Mesenchymal stem cell (in vitro differentiated cells and primary cell): ENCODE results near the gene CDC42BPA.
"Not testable (repeated sequence)": the region's sequence is repeated elsewhere in the genome, so short reads cannot be mapped to it uniquely, and the experiment has no call there.

Experiments used
- DNase-seq: peaks from one replicate; pipeline ENCODE4 v3.0.0-alpha.2; 2013
- H2AFZ ChIP-seq: one replicate; pipeline ENCODE4 v1.6.1; 2013; ENCODE audit warnings: low read depth, mild to moderate bottlenecking, control low read depth, inconsistent platforms, low read length, moderate library complexity
- H2AK5ac ChIP-seq: 2 replicates; pipeline ENCODE4 v1.6.1; 2013; ENCODE audit warnings: low read length, moderate library complexity, mild to moderate bottlenecking, inconsistent platforms; ENCODE audit not compliant: severe bottlenecking
- H2BK120ac ChIP-seq: one replicate; pipeline ENCODE4 v1.6.1; 2013; ENCODE audit warnings: low read depth, mild to moderate bottlenecking, inconsistent platforms, low read length, moderate library complexity
- H2BK12ac ChIP-seq, 2 experiments: one replicate each; pipeline ENCODE4 v1.6.1; 2013; ENCODE audit warnings: inconsistent platforms in 2 of 2, low read length in 2 of 2, mild to moderate bottlenecking in 2 of 2, moderate library complexity in 2 of 2, control low read depth in 1 of 2
- H2BK15ac ChIP-seq: one replicate; pipeline ENCODE4 v1.6.1; 2013; ENCODE audit warnings: mild to moderate bottlenecking, low read depth, inconsistent platforms; ENCODE audit not compliant: poor library complexity, severe bottlenecking
- H2BK5ac ChIP-seq: 2 replicates; pipeline ENCODE4 v1.6.1; 2013; ENCODE audit warnings: low read depth, mild to moderate bottlenecking, low read length, control low read depth, inconsistent platforms; ENCODE audit not compliant: poor library complexity, severe bottlenecking
- H3K14ac ChIP-seq, 2 experiments: one replicate each; pipeline ENCODE4 v1.6.1; 2013; ENCODE audit warnings: inconsistent platforms in 2 of 2, low read length in 2 of 2, control low read depth in 1 of 2, mild to moderate bottlenecking in 1 of 2, moderate library complexity in 1 of 2
- H3K18ac ChIP-seq, 2 experiments: one replicate each; pipeline ENCODE4 v1.6.1; 2013; ENCODE audit warnings: inconsistent platforms in 2 of 2, low read length in 2 of 2, control low read depth in 1 of 2, low read depth in 1 of 2, mild to moderate bottlenecking in 1 of 2
- H3K23ac ChIP-seq, 2 experiments: one replicate each; pipeline ENCODE4 v1.6.1; 2013; ENCODE audit warnings: inconsistent platforms in 2 of 2, low read length in 2 of 2, mild to moderate bottlenecking in 2 of 2, moderate library complexity in 2 of 2, control low read depth in 1 of 2
- H3K27ac ChIP-seq: 2 replicates; pipeline ENCODE4 v1.5.1; 2013; ENCODE audit warnings: mild to moderate bottlenecking, moderate library complexity, low read length, control low read depth, inconsistent platforms; ENCODE audit not compliant: poor library complexity, severe bottlenecking
- H3K27me3 ChIP-seq, 2 experiments: 2 replicates each; pipeline versions ENCODE4 v1.6.1 to v1.7.0; 2013; ENCODE audit warnings: low read length in 2 of 2, mild to moderate bottlenecking in 2 of 2, moderate library complexity in 2 of 2, control low read depth in 1 of 2, inconsistent platforms in 1 of 2; ENCODE audit not compliant: control insufficient read depth in 1 of 2, insufficient read depth in 1 of 2
- H3K36me3 ChIP-seq, 2 experiments: 2 replicates each; pipeline versions ENCODE4 v1.6.1 to v1.7.0; 2013; ENCODE audit warnings: low read length in 2 of 2, control low read depth in 1 of 2, inconsistent platforms in 1 of 2, low read depth in 1 of 2, mild to moderate bottlenecking in 1 of 2; ENCODE audit not compliant: insufficient read depth in 2 of 2, control insufficient read depth in 1 of 2
- H3K4ac ChIP-seq, 2 experiments: one replicate each; pipeline ENCODE4 v1.6.1; 2013; ENCODE audit warnings: inconsistent platforms in 2 of 2, low read length in 2 of 2, mild to moderate bottlenecking in 2 of 2, moderate library complexity in 2 of 2, control low read depth in 1 of 2, low read depth in 1 of 2
- H3K4me1 ChIP-seq: 2 replicates; pipeline ENCODE4 v1.6.1; 2013; ENCODE audit warnings: low read depth, low read length, control low read depth; ENCODE audit not compliant: control insufficient read depth, insufficient read depth
- H3K4me2 ChIP-seq: 2 replicates; pipeline ENCODE4 v1.6.1; 2013; ENCODE audit warnings: low read length, mild to moderate bottlenecking, inconsistent platforms; ENCODE audit not compliant: poor library complexity, severe bottlenecking
- H3K4me3 ChIP-seq, 2 experiments: 2 replicates each; pipeline versions ENCODE4 v1.5.1 to v1.7.0; 2013; ENCODE audit warnings: low read length in 2 of 2, mild to moderate bottlenecking in 2 of 2, control low read depth in 1 of 2, low read depth in 1 of 2; ENCODE audit not compliant: insufficient read depth in 1 of 2
- H3K79me1 ChIP-seq: replicated peaks from 2 replicates; pipeline ENCODE4 v1.6.1; 2013; ENCODE audit warnings: mild to moderate bottlenecking, control low read depth, low read length, inconsistent platforms; ENCODE audit not compliant: poor library complexity, severe bottlenecking
- H3K9ac ChIP-seq: 2 replicates; pipeline ENCODE4 v1.7.0; 2013; ENCODE audit warnings: mild to moderate bottlenecking, low read length, moderate library complexity
- H3K9me3 ChIP-seq: 2 replicates; pipeline ENCODE4 v1.7.0; 2013; ENCODE audit warnings: mild to moderate bottlenecking, low read length; ENCODE audit not compliant: control insufficient read depth
- H4K8ac ChIP-seq: one replicate; pipeline ENCODE4 v1.6.1; 2013; ENCODE audit warnings: inconsistent platforms, mild to moderate bottlenecking, low read length, moderate library complexity
- H4K91ac ChIP-seq: one replicate; pipeline ENCODE4 v1.6.1; 2013; ENCODE audit warnings: mild to moderate bottlenecking, low read length, inconsistent platforms
- WGBS: methylation state at CpG from one replicate; pipeline ENCODE4 v1.1.7; 2013; ENCODE audit warnings: mixed read lengths; 5-methylcytosine and 5-hydroxymethylcytosine counted together

The CDC42BPA gene

GRCh38 chr1:226958300-226958699 lies 360.0 kb downstream of the CDC42BPA start:
- Histone ChIP-seq H2BK15ac (no peak overlapping the region), H3K27ac (no peak overlapping the region), H3K79me1 (peaks cover 33% of the 10 kb centered on the region), H3K36me3 (peaks cover 0 to 10% of the 10 kb centered on the region in 2 experiments), H2BK120ac (no peak overlapping the region), H3K4me2 (no peak overlapping the region), H3K14ac (no peak overlapping the region), H3K27me3 (no peaks in the 10 kb centered on the region), H2AK5ac (no peak overlapping the region), H2AFZ (no peak overlapping the region), H3K9ac (no peak overlapping the region), H3K4me1 (no peaks in the 10 kb centered on the region), H3K4me3 (no peak overlapping the region), H4K8ac (no peak overlapping the region), H4K91ac (no peak overlapping the region), H2BK5ac (no peak overlapping the region), H3K9me3 (no peaks in the 10 kb centered on the region), H2BK12ac (no peak overlapping the region), H3K4ac (no peak overlapping the region), H3K18ac (no peak overlapping the region), H3K23ac (no peak overlapping the region)
- WGBS, result 91% methylated on average over 13 of the region's 13 CpGs
- no peak for DNase-seq

- Histone ChIP-seq H3K27me3 (no peaks in the 10 kb centered on the region), H3K27ac (no peak overlapping the region), H3K18ac (no peak overlapping the region), H3K9ac (no peak overlapping the region), H2BK15ac (no peak overlapping the region), H3K9me3 (no peaks in the 10 kb centered on the region), H4K91ac (no peak overlapping the region), H3K4me3 (no peak overlapping the region), H3K4me2 (no peak overlapping the region), H4K8ac (no peak overlapping the region), H3K23ac (no peak overlapping the region), H3K14ac (no peak overlapping the region), H2BK12ac (no peak overlapping the region), H2BK120ac (no peak overlapping the region), H3K4me1 (no peaks in the 10 kb centered on the region), H3K36me3 (peaks cover 0 to 6% of the 10 kb centered on the region in 2 experiments), H3K4ac (no peak overlapping the region), H2BK5ac (no peak overlapping the region), H2AK5ac (no peak overlapping the region), H3K79me1 (peaks cover 33% of the 10 kb centered on the region), H2AFZ (no peak overlapping the region)
- no peak for DNase-seq
- 91% methylated on average over 11 of the region's 11 CpGs for WGBS
Observed at GRCh38 chr1:226957714-226958113, 360.6 kb downstream of the CDC42BPA start.

GRCh38 chr1:226956942-226957713 lies 361.2 kb downstream of the CDC42BPA start:
- no peak overlapping the region for H4K91ac ChIP-seq
- no peak overlapping the region for H3K27ac ChIP-seq
- no peak overlapping the region for H4K8ac ChIP-seq
- H2BK5ac ChIP-seq, result no peak overlapping the region
- DNase-seq, result no peak
- no peaks in the 10 kb centered on the region for H3K9me3 ChIP-seq
- no peak overlapping the region for H3K4me3 ChIP-seq
- 81% methylated on average over 5 of the region's 6 CpGs for WGBS
- H3K14ac ChIP-seq, result no peak overlapping the region
- H2BK12ac ChIP-seq, result no peak overlapping the region
- H3K79me1 ChIP-seq, result peaks cover 33% of the 10 kb centered on the region
- peaks cover 0 to 3% of the 10 kb centered on the region in 2 experiments for H3K36me3 ChIP-seq
- no peak overlapping the region for H2BK15ac ChIP-seq
- H3K27me3 ChIP-seq, result no peaks in the 10 kb centered on the region
- no peak overlapping the region for H3K9ac ChIP-seq
- no peak overlapping the region for H3K4me2 ChIP-seq
- H3K4me1 ChIP-seq, result no peaks in the 10 kb centered on the region
- no peak overlapping the region for H3K4ac ChIP-seq
- H2AFZ ChIP-seq, result no peak overlapping the region
- H3K18ac ChIP-seq, result no peak overlapping the region
- no peak overlapping the region for H2AK5ac ChIP-seq
- H3K23ac ChIP-seq, result no peak overlapping the region
- no peak overlapping the region for H2BK120ac ChIP-seq

DNA sequence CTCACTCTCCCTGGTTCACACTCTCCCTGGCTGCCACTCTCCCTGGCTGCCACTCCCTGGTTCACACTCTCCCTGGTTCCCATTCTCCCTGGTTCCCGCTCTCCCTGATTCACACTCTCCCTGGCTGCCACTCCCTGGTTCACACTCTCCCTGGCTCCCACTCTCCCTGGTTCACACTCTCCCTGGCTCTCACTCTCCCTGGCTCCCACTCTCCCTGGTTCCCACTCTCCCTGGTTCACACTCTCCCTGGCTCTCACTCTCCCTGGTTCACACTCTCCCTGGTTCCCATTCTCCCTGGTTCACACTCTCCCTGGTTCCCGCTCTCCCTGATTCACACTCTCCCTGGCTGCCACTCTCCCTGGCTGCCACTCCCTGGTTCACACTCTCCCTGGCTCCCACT lies 362.4 kb downstream of the CDC42BPA start:
- not testable (repeated sequence) for H2BK5ac ChIP-seq, H2BK12ac ChIP-seq, H3K9me3 ChIP-seq, H3K4me2 ChIP-seq, H3K9ac ChIP-seq, H3K18ac ChIP-seq, H3K27me3 ChIP-seq, H4K91ac ChIP-seq, H3K36me3 ChIP-seq, H2AK5ac ChIP-seq, H2BK15ac ChIP-seq, H3K4ac ChIP-seq, H3K27ac ChIP-seq, DNase-seq, H3K23ac ChIP-seq, H3K14ac ChIP-seq, H3K4me1 ChIP-seq, H2AFZ ChIP-seq, H2BK120ac ChIP-seq, H3K4me3 ChIP-seq, H4K8ac ChIP-seq
- WGBS, result 93% methylated on average over 2 of the region's 2 CpGs
- H3K79me1 ChIP-seq, result peaks cover 31% of the 10 kb centered on the region
